ENCODE measurements around the gene PRSS23.
A peak's percentile ranks its signal among the peaks of the same experiment; 100 is the strongest.
"Not testable (repeated sequence)": the region's sequence is repeated elsewhere in the genome, so short reads cannot be mapped to it uniquely, and the experiment has no call there.

Gene PRSS23, protein sequence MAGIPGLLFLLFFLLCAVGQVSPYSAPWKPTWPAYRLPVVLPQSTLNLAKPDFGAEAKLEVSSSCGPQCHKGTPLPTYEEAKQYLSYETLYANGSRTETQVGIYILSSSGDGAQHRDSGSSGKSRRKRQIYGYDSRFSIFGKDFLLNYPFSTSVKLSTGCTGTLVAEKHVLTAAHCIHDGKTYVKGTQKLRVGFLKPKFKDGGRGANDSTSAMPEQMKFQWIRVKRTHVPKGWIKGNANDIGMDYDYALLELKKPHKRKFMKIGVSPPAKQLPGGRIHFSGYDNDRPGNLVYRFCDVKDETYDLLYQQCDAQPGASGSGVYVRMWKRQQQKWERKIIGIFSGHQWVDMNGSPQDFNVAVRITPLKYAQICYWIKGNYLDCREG

DNA sequence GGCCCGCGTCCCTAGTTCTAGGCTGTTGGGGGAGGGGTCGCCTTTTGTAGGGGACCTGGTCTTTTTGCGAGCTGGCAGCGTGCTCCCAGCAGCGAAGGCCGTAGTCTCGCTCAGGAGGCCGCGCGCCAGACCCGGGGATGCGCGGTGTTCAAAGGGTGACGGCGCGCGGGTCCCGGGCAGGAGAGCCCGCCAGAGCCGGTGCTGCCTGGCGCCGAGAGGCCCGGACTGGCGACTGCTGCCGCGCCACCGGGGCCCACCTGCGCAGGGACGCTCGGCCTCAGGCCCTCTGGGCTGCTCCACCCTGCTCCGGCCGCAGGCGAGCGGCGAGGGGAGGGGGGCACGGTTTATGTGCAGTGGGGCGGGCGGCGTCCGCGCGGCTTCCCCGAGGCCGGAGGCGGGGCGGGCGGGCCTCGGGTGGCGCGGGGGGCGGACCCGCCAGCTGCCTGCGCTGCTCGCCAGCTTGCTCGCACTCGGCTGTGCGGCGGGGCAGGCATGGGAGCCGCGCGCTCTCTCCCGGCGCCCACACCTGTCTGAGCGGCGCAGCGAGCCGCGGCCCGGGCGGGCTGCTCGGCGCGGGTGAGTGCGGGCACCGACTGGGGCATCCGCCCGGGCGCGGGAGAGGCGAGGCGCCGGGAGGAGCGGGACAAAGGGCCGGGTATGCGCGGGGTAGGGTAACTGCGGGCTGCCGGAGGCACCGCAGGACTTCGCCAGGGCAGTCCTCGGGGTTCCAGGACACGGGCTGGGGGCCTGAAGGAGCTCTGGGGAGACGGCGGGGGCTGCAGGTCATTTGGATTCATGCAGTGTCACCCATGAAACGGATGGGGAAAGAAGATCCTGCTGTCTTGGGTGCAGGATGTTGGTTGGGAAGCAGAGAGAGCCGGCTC is at the start of gene PRSS23:
TSS of gene PRSS23 (plus strand) at position 467 of the 884 bp plus-strand sequence. CDS start 7,102 bp downstream, outside the sequence.
- peak; percentile 86 for DNase-seq

DNA sequence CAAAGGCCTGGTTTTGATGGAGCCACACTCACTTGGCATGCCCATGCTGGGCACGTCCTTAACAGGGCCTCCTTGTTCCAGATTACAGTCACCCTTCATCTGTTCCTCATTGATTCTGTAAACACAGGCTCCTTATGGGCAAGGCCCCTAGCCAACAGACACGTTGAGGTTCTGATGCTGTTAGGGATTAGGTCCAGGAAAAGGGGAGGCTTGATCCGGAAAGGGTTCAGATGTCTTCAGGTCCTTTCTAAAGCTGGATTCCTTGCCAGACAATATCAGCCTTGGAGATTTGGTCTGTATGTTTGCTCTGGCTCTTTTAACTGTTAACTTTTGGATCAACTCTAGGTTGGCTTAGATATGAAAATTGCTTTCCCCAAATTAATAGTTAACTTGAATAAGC is 46.9 kb upstream of the PRSS23 start:
- no peak for DNase-seq

DNA sequence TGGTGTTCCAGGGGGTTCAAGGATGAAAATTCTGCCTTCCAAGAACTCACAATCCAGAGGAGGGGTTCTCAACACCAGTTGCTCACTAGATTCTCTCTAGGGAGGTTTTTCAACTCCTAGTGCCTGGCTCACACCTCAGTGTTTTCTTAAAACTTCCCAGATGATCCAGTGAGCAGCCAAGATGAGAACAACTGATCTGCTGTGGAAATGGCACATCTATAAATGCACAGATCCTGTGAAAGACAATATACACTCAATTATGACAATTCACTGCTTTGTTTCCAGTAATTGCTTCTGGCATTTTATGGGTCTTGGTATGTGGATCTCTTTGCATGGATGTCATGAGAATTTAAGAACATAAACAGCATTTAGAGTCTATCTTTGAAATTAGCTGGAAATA is 45.2 kb upstream of the PRSS23 start:
- DNase-seq: no peak

DNA sequence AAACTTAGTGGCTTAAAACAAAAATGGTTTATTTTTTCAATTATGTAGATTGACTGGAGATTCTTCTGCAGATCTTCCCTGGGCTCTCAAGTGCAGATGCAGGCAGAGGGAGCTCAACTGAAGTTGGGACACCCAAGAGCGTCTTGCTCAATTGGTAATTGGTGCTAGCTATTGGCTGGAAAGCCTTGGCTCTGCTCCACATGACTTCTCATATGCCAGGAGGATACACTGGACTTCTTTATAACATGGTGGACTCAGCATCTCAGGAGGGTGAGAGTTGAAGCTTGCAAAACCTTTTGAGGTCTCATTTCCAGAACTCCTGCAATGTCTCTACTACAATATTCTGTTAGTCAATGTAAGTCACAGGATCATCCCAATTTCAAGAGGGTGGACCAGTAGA is 42.2 kb upstream of the PRSS23 start:
- no peak for DNase-seq

DNA sequence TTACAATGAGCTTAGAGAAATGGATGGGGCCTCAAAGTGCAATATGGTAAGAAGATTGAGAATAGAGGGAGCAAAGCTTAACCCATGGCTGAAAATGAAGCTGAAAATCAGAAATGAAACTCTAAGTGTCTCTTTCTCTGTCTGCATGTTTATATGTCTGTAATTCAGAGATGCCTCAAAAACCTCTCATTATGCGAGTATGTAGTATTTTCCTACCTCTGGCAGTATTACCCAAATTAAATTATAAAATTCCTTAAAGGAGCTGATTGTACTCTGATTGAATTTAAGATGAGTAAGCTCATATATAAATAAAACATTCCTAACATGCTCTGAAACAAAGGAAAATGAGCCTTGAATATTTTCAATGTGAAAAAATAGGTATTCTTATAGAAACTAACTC is 39.8 kb upstream of the PRSS23 start:
- no peak for DNase-seq

DNA sequence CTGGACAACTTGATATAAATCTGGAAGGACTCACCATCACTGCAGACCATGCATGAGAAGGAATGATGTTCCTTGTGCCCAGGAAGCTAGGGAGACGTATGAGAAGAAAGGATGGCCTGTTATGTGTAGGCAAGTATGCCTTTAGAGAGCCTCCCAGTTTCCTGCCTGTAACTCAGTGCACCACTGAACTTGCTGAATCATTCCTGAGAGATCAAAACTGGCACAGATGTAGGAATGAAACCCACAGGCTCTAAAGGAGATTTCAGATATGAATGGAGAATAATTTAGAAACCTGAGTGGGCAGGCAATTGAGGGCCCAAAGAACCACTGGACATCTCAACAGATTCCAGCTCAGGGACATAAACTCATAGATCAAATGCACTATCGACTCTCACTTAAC is 38.4 kb upstream of the PRSS23 start:
- no peak for DNase-seq

DNA sequence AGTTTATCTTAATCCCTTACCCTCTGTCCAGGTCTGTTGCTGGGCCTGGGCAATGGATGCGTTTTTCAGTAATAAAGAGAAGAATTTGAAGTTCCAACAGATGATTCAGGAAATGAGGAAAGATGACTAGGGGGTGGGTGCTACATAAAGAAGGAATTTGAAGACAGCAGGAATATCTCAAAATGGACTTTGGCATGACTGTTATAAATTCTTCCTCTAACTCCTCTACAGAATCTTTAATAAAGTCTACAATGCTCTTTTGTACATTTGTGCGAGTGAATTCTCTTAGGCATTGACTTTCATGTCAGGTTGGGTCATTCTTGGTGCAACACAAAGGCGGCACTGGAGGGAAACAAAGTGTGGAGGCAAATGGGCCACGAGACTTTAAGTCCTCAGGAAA is 35.1 kb upstream of the PRSS23 start:
- no peak for DNase-seq

DNA sequence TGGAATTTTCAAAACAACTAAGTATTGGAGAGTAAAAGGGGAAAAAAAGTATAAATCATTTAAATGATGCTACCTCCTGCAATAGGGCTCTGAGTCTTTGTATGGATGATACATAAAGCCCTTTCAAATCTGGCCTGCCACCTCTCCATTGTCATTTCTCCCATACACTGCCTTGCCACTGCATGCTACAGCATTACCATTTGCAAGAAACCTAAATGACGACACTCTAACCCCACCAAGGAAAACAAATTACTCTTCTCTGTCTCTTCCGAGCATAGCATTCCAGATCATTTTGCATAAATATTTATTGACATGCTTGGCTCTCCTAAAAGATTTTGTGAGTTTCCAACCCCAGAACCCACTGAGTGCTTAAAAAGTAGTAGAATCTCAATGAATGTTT is 34.5 kb upstream of the PRSS23 start:
- no peak for DNase-seq

DNA sequence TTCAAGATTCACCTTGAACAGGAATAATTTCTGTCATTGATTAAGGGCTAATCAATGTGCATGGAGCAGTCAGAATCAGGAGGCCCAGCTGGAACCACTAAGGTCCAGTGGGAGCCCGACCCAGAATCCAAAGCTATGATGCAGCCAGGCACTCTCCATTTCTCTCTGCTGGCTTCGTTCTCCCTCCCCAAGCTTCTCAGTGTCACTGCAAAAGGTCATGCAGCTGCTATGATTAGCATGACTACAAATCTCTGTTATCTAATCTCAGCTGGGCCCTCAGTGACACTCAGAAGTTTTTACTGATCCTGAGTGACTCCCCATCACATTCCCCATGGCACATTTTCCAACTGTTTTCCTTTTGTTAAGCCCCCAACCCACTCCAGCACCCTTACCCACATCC is 31.1 kb upstream of the PRSS23 start:
- DNase-seq: no peak

DNA sequence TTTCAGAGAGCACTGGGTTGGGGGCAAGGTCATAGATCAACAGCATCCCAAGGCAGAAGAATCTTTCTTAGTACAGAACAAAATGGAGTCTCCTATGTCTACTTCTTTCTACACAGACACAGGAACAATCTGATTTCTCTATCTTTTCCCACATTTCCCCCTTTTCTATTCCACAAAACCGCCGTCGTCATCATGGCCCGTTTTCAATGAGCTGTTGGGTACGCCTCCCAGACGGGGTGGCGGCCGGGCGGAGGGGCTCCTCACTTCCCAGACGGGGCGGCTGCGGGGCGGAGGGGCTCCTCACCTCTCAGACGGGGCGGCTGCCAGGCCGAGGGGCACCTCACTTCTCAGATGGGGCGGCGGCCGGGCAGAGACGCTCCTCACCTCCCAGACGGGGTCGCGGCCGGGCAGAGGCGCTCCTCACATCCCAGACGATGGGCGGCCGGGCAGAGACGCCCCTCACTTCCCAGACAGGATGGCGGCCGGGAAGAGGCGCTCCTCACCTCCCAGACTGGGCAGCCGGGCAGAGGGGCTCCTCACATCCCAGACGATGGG is 29.8 kb upstream of the PRSS23 start:
- not testable (repeated sequence) for DNase-seq

DNA sequence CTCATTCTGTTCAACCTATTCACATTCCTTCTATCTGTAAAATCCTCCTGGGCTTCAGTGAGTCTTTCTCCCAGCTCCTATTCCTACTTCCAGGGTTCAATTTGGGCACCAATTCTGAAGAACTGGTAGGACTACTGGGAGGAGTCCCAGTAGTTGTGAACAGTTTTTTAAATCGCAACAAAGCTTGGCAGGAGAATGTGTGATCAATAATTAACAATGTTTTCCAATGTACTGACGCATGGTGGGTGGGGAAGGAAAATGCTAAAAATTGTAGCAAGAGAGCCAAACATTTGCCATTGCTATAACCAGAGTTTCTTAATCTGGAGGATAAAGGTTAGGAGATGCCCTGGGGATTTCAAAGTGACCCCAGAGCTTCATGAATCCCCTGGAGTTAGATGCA is 27.3 kb upstream of the PRSS23 start:
- DNase-seq: no peak

DNA sequence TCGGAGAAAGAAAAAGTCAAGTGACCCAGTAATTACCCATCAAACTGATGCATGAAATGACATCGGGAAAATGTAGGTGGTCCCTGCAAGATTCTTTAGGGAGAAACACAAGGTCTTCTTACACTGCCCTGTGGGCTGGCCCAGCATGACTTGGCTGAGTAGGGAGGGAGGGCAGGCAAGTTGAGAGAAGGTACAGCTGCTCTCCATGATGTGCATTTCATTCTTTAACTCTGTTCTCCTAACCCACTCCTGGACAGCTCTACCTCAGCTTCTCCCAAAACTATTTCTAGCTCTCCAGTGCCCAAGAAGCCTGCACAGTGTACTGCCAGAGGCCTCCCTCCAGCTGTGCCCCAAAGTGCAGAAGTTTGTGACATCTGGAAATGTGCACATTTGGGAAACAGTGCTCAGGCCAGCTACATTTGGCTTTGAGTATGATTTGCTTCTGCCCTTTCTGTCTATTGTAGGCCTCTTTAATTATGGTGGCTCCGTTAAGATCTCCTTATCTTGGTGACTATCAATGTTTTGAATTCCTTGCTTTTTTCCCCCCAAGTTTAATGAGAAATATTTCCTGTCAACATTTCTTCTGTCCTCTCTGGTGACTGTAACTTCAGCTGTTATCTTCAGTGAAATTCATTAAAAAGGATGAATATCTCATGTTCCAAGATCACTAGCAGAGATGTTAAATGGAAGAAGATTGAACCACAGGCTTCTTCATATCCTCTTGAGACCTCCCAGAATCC is 26.7 kb upstream of the PRSS23 start:
- DNase-seq: no peak

DNA sequence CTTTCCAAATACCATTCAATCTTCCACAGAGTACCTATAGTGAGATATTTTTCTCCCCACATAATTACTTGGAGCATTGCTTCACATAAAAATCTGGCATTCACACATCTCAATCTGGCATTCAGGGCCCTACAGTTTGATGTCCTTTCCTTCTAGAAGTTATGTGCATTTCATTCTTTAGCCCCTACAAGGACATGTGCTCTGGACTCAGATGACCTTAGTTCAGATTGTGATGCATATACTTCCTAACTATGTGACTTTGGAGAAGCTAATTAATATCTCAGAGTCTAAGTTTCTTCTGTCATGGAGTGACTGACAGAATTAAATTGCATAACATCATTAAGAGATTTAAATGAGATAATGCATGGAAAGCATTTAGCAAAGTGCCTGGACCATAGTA is 25.9 kb upstream of the PRSS23 start:
- DNase-seq: no peak

DNA sequence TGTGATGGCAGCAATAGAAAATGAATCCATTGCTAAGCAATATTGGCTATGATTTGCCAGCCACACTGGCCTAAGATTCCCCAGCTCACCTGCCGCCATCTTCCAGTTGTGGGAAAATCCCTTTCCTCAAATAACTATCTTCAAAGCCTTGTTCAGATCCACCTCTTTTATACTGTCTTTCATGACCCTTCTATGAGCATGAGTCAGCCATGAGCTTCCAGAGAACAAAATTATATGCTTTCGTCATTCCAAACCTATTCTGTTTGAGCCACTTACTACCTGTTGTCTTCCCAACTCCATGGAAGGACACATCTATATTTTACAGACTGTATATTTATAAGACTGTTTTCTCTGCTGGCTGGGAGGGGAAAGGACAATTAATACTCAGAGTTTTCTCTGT is 25.0 kb upstream of the PRSS23 start:
- DNase-seq: no peak

DNA sequence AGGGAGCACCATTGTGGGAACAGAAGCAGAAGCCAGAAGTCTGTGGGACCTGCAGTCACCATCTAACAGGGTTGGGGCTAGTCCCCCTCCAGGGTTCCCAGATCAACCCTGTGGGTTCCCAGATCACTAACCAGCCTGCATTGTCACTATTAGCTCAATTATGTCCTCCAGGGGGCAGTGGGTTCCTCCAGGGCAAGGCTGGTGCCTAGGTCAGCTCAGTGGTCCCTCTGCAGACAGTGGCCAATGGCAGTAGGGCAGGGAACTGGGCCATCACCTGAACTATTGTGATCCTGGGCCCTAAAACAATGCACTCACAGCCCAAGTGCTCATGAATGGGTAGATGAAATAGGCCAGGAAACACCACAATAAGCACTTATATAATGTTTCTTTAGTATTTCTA is 18.8 kb upstream of the PRSS23 start:
- DNase-seq: no peak

DNA sequence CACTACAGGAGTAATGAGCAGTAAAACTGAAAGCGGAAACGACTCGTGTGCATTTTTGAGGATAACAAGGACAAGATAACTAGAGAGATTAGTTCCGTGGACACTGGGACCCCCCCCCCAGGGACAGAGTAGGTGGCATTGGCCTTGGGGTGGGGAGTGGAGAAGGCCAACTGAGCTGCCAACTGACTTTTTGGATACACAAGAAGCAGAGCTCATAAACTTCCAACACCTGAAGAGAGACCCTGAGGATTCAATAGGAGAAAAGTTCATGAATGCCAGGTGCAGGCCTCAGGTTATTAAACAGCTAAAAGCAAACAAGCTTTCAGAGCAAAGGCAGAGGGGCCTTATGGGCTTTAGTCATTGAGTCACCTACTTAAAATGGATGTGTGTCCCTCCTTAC is 17.6 kb upstream of the PRSS23 start:
- no peak for DNase-seq

DNA sequence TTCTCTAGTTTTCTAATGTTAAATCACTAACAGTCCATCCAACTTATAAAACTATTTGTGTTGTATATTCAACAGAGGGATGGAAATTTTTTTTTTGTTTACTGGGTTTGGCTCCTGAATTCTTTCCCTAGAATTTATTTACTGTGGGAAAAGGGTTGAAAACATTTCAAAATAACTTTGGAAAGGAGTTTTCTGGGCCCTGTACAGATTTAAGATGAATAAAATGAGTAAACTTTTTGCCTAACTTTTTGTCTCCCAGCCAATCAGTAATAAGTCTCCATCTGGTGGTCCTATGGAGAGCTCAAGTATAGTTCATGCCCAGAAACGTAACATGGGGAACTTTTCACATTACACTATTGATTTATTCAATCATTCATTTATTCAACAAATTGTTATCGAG is 16.7 kb upstream of the PRSS23 start:
- DNase-seq: no peak

DNA sequence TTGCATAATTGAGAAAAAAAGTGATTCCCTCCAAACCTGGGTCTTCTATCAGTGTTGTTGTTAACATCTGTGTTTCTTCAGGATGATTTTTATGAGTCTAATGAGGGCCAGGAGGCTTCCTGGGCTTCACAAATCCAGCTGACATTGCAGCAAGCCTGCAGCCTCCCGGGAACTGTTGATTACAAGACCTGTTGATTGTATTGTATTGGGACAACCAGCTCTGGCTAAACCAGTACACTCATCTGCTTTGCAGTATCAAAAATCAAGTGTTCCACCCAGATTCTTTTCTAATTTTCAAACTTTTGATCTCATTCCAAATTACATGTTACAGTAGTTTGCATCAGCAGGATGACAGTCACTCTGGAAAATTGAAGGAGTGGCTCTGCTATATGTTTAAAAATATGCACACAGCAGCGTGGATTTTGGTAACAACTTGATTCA is 16.1 kb upstream of the PRSS23 start:
- DNase-seq: no peak

DNA sequence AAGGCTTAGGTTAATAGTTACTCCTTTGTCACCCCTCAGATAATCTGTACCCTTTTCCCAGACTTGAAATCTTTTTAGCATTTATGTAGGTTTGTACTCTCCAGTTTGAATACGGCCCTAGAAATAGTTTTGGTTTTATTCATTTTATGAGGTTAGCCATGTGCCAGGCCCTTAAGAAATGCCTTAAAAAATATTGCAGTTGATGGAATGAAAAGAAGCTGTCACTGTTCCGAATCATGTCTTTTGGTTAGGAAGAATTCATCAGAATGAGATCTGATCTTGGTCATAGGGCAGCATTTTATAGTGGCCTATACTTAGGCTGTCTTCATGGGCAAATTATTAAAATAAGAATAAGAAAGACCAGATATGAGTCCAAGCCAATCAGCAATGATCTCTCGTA is 14.8 kb upstream of the PRSS23 start:
- no peak for DNase-seq

DNA sequence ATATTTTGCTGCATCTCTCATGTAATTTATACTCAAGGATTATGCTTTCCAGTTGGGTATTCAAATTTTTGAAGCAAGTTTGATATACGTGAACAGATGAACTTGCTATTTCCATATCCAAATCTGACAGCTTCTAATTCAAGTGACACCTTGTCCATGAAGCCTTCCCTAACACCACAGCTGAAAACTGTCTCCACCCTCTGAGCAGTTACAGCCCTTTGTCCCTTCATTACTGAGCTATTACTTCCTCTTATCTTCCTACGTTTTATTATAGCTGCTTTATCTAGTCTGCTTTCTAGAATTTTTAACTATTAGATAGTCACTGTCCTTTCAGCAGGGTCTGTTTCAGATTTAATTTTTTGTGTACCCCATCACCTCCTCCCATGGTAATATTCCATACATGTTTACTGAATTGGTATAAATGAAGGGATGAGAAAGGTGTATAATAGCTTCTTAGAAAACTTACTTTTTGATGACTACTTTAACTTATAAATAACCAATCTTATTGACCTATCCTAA is 13.3 kb upstream of the PRSS23 start:
- DNase-seq: no peak

DNA sequence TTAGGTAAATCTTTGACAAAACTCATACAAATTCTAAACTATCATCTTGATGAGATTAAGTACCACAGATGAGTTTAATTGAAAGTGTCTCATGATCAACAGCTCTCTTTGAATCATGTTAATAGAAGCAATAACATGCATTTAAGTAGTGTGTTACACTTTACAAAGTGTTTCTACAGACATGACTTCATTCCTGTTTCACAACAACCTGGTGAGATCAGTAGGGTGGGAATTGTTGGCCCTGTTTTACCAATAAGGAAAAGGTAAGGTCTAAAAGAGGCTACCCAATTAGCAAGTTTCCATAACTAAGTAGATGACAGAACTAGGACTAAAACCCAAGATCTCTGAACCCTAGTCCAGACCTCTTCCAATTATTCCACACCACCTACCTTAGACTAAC is 12.7 kb upstream of the PRSS23 start:
- DNase-seq: no peak

DNA sequence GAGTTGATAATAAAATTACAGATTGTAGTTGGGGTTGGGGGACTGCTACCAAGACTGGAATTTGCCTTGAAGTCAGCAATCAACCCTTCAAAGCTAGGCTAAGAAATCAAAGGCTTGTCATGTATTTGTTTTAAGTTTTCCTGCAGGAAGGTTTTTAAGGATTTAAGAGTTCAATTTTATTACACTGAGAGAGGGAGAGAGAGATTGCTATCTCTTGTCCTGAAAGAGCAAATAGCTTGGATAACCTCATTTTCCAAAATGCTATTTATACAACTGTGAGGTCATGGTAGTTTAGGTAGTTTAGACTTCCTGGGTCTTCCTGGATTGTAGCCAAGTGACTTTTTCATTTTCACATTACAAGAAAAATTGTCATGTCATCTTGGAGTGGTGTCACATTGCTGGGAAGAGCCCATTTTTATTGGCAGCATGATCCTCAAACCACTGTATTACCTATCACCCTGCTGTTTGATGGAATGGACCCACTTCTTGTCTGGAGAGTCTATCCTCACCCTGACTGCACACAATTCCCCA is 10.1 kb upstream of the PRSS23 start:
- DNase-seq: no peak
